HG03196 (cell line): ENCODE data around the gene FREY1.
A peak's percentile ranks its signal among the peaks of the same experiment; 100 is the strongest.
"Not testable (repeated sequence)": the region's sequence is repeated elsewhere in the genome, so short reads cannot be mapped to it uniquely, and the experiment has no call there.

Experiments used
- ATAC-seq: cut with Tn5 transposase; IDR thresholded peaks from one replicate; pipeline ENCODE4 v1.9.1; 2021; ENCODE audit not compliant: unreplicated experiment

FREY1 gene

GRCh38 chr11:45917286-45917622, 10.2 kb upstream of the FREY1 start:
- ATAC-seq: peak; percentile 5

DNA sequence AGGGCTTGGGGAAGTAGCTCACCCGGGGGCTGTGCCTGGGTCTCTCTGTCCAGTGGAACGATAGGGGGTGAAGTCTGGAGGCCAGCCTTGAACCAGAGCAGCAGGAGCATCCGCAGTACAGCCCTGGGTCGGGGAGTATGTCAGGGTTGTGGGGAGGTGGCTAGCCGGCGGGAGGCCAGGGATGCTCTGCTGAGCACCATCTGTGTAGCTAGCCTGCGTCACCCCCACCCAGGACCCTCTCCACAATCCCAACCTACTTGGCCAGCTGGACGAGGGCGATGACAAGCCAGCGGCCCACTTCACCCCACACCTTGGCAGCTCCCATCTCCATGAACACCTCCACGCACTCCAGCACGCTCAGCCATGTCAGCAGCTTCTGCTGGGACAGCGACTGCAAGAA, 8.4 kb upstream of the FREY1 start:
- no peak for ATAC-seq

DNA sequence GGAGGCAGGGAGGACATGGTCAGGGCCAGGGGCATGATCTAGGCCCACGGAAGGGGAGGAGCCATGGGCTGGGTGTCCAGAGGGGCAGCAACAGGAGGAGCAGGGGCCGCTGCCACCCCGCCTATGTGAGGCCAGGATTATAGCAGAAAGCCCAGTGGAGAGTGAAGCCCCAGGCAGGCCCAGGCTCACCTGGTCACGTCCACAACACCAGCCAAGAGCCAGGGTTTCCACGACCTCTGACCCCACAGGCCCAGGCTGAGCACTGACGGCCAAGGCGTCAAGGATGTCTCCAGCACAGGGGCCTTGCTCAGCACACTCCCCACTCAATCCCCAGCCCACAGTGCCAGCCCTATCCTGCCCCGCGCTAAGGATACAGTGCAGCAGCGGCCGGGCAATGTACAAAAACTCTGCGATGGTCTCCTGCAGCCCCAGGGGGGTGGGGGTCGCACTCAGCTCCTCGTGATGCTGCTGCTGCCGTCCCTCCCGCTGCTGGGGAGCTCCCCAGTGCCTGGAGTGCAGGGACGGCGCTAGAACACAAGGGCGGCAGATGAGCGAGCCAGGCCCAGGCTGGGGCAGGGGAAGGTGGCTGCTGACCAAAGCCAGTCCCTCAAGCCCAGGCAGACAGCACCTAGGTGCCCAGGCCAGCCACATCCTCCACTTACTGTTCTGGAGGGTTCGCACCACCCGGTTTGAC, 7.0 kb upstream of the FREY1 start:
- no peak for ATAC-seq

DNA sequence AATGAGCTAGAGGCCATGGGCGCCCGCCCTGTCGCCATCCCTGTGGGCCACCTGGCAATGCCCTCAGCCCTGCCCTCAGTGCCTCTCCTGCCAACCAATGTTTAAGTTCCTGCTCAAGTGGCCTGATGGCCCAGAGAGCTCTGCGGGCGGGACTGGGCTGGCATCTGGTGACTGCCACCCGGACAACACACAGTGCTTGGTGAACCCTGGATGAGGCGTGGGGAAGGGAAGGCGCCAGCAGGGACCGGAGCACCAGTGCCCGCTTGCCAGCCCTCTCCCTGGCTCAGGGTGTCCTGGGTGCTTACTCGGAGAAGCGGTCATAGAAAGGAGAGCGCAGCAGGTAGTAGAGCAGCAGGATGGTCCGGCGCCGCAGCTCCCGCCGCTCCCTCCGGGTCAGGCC, 6.4 kb upstream of the FREY1 start:
- no peak for ATAC-seq

DNA sequence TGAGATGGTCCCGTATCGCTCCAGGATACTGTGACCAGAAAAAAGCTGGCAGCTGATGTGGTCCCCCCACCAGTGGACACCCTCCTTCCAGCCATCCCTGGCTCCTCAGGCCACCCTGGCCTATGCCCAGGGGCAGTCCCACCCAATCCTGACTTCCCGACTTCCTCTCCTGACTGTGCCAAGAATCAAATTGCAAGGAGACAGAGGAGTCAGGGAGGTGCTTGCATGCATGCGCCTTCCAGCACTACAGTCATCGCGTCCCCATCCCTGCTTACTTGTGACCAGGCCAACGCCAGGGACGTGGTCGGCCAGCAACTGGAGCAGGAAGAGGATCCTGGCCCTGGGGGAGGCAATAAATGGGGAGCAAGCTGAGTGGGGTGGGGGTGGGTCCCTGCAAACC, 3.6 kb upstream of the FREY1 start:
- no peak for ATAC-seq

- ATAC-seq: no peak
Observed at GRCh38 chr11:45909594-45910475, 2.8 kb upstream of the FREY1 start.

- no peak for ATAC-seq
Observed at GRCh38 chr11:45907911-45908370, 870 bp upstream of the FREY1 start.

DNA sequence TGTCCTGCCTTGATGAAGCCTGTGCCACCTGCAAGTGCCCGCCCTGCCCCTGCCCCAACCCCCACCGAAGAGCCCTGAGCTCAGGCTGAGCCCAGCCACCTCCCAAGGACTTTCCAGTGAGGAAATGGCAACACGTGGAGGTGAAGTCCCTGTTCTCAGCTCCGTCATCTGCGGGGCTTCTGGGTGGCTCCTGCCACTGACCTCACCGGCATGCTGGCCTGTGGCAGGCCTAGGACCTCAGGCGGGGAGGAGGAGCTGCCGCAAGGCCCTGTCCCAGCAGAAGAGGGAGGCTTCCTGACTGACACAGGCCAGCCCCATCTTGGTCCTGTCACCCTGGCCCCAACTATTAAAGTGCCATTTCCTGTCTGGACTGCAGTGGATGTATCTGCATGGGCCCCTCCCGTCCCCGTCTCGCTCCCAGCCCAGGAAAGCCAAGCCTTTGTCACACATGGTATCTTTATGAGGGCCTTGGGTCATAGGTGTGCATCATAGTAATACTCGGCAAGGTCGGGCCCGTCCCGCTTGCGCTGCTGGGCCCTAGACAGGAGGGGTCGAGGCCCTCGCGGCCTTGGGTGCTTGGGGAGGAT, 882 bp downstream of the FREY1 start:
- ATAC-seq: no peak

GRCh38 chr11:45905576-45905975, 1.5 kb downstream of the FREY1 start:
- ATAC-seq: not testable (repeated sequence)

DNA sequence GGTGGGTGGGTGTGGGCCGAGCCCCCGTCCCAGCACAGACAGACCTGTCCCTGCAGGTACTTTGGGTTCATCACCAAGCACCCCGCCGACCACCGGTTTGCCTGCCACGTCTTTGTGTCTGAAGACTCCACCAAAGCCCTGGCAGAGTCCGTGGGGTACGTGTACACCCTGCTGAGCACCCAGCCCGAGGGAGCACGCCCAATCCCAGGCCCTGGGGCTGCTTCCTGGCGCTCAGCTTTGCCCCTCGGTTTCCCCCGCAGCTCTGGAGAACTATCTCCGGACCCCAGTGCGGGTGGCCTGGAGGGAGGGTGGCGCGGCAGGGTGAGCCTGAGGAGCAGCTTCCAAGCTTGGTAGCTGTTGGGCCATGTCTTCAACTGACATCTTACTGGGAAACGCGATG, 2.0 kb downstream of the FREY1 start:
- no peak for ATAC-seq

DNA sequence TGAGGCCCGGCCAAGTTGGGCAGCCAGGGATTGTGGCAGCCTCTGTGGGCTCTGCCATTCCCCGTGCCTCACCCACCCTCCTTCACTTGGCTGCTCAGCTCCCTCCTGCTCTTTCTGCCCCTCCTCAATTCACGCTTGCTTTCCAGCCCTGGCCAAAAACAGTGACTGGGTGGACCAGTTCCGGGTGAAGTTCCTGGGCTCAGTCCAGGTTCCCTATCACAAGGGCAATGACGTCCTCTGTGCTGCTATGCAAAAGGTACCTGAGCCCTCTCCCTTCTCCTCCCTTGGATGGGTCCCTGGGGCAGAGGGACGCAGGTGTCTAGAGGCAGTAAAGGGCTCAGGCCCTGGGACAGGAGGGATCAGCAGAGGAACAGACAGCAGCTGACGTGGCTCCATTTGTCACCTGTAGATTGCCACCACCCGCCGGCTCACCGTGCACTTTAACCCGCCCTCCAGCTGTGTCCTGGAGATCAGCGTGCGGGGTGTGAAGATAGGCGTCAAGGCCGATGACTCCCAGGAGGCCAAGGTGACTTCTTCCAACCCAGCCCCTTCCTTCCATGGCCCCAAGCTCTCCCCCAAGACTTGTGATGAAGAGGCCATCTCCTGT, 2.7 kb downstream of the FREY1 start:
- no peak for ATAC-seq

- no peak for ATAC-seq
Observed at GRCh38 chr11:45902452-45903380, 4.4 kb downstream of the FREY1 start.

- no peak for ATAC-seq
Observed at GRCh38 chr11:45901626-45902025, 5.4 kb downstream of the FREY1 start.

DNA sequence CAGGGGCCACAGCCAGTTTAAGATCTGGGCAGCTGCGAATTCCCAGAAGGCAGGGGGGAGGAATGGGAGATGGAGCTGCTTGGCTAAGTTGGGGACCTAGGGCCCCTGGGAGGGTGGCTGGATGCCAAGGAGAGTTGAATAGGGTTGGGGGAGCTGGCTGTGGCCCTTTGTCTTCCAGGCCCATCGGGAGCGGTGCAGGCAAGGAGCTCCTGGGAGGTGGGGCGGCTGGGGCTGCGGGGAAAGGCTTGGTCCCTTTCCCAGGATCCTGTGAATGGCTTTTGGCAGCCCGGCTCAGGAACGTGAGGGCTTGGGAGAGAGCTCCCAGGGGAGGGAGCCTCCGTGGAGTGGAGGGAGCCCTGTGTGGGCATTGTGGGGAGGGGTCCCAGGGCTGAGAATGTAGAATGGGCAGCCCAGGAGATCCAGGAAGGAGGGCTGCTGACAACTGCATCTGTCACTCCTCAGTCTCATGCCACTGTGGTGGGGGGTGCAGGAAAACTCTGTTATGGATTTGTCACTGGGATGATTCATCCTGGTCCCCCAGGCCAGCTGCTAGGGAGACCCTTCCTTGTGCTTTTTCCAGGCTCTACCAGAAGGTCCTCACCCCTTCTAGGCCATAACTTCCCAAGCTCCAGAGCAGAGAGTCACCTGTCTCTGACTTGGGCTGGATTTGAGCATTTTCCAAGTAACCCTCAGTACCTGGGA, 6.0 kb downstream of the FREY1 start:
- ATAC-seq: no peak

DNA sequence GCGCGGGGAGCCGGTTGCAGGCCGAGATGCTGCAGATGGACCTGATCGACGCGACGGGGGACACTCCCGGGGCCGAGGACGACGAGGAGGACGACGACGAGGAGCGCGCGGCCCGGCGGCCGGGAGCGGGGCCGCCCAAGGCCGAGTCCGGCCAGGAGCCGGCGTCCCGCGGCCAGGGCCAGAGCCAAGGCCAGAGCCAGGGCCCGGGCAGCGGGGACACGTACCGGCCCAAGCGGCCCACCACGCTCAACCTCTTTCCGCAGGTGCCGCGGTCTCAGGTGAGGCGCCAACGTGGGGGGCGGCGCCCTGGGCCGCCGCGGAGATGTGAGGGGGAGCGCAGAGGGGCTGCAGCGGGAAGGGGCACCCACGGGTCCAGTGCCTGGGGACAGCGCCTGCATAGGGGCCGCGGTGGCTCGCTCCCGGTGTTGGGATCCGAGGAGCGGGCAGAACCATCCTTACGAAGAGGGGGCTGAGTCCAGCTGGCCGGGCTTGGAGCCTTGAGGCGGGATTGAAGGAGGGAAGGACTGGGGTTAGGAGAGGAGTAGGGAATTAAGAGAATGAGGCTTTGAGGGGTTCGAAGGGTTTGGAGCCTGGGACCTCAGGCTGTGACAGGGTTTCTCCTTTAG, 6.8 kb downstream of the FREY1 start:
- not testable (repeated sequence) for ATAC-seq

DNA sequence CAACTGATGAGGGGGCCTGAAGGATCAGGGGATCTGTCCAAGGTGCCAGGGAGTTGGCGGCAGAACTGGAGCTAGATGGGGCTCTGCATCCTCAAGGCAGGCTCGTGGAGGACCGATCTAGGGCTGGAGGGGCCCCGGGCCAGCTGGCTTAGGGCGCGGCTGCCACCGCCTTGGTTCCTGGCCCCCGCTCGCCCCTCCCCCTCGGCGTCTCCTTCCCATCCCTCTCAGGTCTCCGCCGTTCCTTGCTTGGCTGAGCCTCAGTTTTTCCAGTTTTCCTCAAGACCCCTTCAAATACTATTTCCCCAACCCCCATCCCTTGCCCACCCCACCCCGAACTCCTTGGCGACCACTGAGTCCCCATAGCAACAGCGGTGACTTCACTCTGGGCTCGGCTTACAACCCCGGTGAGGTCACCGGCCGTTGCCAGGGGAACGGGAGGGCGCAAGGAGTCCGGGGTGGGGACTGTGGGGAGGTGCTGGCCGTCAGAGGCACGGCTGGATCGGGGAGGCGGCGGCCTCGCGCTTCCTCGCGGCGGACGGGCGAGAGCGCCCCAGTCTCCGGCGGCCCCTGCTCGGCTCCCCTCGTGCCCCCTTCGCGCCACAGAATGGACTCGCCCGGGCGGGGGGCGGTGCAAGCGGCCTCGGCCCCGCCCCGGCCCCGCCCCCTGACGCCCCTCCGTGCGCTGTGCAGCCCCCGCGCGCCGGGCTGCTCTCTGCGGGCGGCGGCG, 7.5 kb downstream of the FREY1 start:
- ATAC-seq: no peak

GRCh38 chr11:45899086-45899447, 8.0 kb downstream of the FREY1 start:
- no peak for ATAC-seq

DNA sequence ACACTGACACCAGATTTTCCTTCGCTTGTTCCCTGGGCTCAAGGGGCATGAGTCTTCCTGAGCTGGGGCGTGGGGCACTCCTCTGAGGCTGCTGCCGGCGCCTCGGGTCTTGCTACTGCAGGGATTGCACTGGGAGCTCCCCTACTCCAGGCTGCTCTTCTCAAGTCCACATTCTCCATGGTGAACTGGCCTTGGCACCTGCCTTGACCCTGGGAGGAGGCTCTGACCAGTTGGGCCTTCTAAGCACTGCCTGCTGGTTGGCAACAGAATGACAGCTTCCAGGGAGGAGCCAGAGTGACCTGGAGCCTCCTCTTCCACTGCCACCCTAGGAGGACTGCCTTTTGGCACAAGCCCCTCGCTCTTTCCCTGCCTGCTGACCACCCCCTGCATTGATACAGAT, 9.5 kb downstream of the FREY1 start:
- no peak for ATAC-seq

DNA sequence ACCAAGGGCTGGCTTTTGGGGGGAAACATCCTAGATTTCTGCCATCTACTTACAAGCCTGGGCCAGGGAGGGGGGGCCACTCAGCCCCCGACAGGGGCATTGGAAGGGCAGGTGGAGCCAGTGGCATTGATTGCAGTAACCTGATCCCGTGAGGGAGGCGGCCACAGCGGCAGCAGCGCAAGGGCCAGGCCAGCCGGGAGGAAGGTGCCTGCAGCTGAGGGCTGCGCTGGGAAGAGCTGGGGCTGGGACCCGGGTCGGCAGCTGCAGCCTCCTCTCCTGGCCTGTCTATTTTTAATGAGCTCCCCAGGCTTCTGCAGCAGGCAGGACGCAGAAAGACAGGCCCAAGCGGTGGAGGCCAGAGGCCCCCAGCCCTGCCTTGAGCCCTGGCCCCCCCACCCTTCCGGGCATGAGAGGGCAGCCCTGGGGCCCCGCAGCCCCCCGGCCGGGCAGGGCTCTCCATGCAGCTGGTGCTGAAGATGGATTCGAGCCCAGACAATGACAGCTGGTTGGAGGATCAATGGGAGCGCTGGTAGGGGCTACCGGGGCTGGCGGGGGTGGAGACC, 10.6 kb downstream of the FREY1 start:
- no peak for ATAC-seq
